HG03469 (cell line): ENCODE results near the gene KRTAP22-2.

Experiments
- ATAC-seq: cut with Tn5 transposase; IDR thresholded peaks from one replicate; pipeline ENCODE4 v1.9.1; 2021; ENCODE audit warnings: mild to moderate bottlenecking, moderate library complexity, moderate number of reproducible peaks; ENCODE audit not compliant: unreplicated experiment

Gene KRTAP22-2

GRCh38 chr21:30590297-30590696 is at the start of gene KRTAP22-2:
Gene KRTAP22-2 (minus strand): TSS chr21:30590397.
- ATAC-seq = no peak

DNA sequence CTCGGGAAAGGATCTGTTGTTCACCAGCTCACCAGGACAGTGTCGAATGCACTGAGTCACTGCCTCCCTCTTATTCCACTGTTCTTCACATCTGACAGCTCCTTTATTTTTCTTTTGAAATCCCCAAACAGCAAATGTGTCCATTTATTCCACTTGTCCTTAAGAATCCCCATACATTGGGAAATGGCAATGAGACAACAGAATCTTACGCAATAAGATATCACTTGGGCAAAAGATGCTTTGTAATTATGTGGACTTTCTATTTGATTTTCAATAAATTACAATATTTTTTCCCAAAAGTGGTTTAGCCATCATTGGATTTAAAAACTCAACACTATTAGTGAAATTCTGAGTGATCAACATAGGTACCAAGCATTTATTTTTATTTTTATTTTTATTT is 48.5 kb upstream of the KRTAP22-2 start:
- no peak for ATAC-seq

DNA sequence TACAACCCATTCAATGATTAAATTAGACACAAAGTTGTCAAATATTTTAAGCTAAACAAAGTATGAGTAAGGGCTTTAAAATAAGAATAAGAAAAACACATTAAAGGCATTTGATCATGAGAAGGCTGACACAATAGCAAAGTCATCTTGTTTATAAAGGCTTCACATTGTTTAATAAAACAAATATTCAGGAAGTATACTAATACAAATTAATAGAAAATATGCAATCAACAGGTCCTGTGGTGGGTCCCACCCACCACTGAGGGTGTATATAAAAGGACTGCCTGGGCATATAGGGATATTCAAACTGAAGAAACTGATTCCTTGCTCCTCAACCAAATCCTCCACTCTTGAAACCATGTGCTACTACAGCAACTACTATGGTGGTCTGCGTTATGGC is 44.7 kb upstream of the KRTAP22-2 start, which contains the start of gene KRTAP20-2:
Gene KRTAP20-2 (plus strand): TSS at position 301 of the 400 bp plus-strand sequence. CDS start 58 bp downstream, at position 359.
- ATAC-seq = no peak

- no peak for ATAC-seq
Measured at GRCh38 chr21:30629200-30629599, 39.0 kb upstream of the KRTAP22-2 start.

DNA sequence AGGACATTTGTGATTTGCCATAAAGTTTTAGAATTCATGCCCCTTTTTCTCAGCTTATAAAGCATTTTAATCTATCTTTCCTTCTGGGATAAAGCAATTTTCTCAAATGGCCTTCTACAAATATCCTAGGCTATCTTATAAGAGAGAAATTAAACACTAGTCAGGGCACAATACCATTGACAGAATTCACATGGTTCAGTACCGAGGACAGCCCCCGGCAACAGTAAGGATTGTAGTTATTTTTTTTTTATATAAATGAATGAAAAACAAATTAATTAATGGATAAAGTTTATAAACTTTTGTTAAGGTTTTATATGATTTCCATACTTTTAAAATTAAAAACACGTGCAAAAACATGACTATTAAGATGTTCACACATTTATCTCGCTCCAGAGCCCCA is 37.9 kb upstream of the KRTAP22-2 start:
- no peak for ATAC-seq

GRCh38 chr21:30625449-30626165 is 35.4 kb upstream of the KRTAP22-2 start:
- no peak for ATAC-seq

- no peak for ATAC-seq
Measured at GRCh38 chr21:30623362-30623761, 33.2 kb upstream of the KRTAP22-2 start.

- no peak for ATAC-seq
Measured at GRCh38 chr21:30620522-30620921, 30.3 kb upstream of the KRTAP22-2 start, which contains the start of gene KRTAP20-4. Gene KRTAP20-4 (plus strand): TSS chr21:30620627.

DNA sequence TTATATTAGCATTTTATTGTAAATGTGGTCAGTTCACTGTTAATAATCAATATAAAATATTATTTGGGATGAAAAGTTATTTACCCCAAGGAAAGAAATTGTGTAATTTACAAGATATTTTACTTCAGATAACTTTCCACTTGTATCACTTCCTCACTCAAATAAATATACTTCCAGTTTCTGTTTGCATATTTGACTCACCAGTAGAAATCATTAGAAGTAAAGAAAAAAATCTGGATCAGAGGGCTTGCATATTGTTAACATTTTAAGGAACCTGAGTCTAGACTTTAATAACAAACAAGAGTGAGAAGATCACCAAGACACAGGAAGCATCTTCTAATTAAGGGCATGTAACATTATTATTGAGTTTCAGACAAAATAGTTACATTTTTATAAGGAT is 29.9 kb upstream of the KRTAP22-2 start:
- ATAC-seq = no peak

DNA sequence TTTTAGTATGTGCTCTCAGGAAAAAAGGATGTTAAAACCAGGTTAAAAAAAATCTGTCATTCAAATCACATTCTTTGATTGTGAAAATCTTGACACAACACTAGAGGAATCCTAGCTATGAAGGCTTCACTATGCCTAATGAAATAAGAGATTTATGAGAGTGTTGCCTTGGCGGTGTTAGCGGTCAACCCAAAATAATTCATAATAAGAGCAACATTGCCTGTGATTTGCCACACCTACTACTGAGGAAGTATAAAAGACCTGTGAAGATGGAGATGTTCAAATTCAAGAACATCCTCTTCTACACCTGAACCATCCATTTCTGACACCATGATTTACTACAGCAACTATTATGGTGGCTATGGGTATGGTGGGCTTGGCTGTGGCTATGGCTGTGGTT is 25.9 kb upstream of the KRTAP22-2 start, which contains the start of gene KRTAP20-1:
Gene KRTAP20-1 (plus strand): TSS at position 301 of the 400 bp plus-strand sequence. CDS start 30 bp downstream, at position 331.
- no peak for ATAC-seq

GRCh38 chr21:30615199-30615598 is 25.0 kb upstream of the KRTAP22-2 start:
- no peak for ATAC-seq

- no peak for ATAC-seq
Measured at GRCh38 chr21:30613836-30614235, 23.6 kb upstream of the KRTAP22-2 start, which contains the start of gene KRTAP6-1. Gene KRTAP6-1 (minus strand): TSS chr21:30613930. CDS start chr21:30613904, 26 bp downstream.

DNA sequence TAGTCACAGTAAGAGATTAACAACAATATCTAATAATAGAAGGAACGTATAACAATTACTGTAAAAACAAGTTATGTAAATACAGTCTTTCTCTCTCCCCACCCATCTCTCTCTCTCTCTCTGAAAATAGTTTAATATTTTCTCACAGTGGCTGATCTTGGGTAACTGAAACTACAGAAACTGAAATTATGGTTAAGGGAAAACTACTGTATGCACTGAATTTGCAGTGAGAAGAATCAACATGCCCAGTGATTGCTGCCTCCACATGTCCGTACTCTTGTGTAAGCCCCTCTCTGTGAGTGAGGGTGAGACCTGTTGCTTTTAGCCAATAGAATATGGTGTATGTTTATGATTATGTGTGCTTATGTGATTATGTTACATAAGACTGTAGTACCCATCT is 21.9 kb upstream of the KRTAP22-2 start:
- no peak for ATAC-seq

DNA sequence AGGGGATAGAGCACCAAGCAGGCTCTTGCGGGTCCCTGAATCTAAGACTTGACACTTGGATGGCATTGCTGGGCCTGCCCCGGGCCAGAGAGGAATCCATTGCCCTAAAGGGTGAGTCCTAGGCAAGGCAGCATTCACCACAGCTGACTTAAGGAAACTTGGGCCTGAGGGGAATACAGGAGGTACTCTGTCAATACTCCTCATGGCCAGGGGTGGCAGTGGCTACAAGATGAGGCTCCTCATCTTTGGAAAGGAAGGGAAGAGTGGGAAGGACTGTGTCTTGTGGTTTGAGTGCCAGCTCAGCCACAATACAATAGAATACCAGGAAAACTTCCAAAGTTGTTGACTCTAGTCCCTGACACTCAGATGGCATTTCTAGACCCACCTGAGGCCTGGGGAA is 15.8 kb upstream of the KRTAP22-2 start:
- ATAC-seq = no peak

DNA sequence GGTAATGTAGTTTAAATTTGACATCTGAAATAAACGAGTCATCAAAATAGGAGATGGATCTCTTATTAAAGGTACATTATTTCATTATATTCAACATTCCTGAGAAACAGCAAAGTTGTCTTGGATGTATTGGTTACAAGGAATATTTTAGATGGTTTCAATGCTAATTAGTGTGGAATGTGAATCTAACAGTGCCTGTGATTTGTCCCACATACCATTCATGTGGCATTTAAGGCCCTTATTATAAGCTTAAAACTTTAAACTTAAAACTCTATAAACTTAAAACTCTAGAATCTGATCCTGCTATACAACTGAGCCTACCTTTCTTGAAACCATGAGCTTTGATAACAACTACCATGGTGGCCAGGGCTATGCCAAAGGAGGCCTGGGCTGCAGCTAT is 10.6 kb upstream of the KRTAP22-2 start, which contains the start of gene KRTAP22-1:
Gene KRTAP22-1 (plus strand): TSS at position 301 of the 400 bp plus-strand sequence.
- no peak for ATAC-seq

DNA sequence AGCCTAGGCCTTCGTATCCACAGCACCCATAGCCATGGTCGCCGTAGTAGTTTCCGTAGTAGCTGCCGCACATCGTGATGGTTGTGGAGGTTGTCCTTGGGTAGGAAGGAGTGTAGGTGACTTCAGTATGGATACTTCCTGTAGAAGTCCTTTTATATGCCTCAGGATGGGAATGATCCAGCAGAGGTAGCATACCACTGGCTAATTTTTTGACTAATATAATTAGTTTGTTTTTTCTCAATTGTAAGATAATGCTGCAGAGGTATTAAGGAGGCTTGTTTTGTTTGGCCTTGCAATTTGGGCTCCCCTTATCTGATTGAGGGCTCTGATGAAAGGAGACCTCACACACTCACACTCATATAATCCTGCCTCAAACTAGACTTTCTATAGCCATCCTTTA is 8.6 kb upstream of the KRTAP22-2 start, which contains the start of gene KRTAP6-2:
Gene KRTAP6-2 (minus strand): TSS at position 101 of the 400 bp plus-strand sequence. CDS start 28 bp downstream, at position 73.
- ATAC-seq = no peak

DNA sequence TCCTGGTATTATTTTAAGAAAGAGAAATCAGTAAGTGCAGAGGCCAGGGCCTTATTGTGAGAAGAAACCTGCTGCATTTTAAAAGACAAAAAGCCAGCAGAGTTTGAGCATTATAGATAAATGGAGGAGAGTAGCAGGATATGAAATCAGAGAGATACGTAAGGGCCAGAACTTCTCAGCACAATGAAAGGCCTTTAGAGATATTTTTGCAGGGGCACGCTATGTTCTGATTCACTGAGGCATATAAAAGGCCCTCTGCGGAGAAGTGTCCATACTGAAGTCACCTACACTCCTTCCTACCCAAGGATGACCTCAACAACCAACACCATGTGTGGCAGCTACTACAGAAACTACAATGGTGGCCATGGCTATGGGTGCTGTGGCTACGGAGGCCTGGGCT is 1.9 kb upstream of the KRTAP22-2 start, which contains the start of gene KRTAP6-3:
Gene KRTAP6-3 (plus strand): TSS at position 301 of the 400 bp plus-strand sequence. CDS start 6 bp downstream, at position 307.
- ATAC-seq = no peak

DNA sequence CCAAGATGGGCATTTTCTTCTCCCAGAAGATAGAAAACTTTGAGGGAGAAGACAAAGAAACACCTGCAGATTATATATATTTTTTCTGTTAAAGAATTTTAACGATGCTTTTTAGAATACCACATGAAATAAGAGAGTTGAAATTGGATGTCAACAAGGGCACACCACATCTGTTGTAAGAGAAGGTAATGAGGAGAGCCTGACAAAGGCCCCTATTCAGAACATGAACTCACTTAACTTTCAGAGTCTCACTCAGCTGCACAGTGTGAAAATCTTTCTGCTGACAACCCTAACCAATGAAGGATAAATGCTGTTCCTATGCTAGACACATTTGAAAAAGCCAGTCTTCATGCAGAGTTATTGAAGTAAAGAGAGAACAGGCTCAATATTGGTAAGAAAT is 7.3 kb downstream of the KRTAP22-2 start:
- no peak for ATAC-seq

DNA sequence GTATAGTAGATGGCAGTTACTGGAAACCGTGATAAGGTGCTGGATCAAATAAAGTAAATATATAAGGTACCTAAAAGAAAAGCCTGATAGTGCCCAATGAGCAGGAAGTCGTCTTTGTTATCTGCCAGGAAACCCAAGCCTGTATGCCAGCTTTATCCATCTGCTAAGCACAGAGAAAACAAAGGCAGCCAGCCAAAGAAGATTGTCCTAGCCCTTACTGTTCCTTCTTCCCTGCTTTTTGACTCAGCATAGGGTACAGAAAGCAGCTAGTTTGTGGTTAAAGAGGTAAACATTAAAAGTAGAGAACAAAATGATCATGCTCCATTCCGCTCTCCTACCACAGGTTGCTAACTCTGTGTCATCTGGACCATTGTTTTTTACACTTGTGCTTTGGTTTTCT is 10.1 kb downstream of the KRTAP22-2 start:
- ATAC-seq = no peak

GRCh38 chr21:30579346-30579745 is 10.9 kb downstream of the KRTAP22-2 start:
- ATAC-seq = no peak

- no peak for ATAC-seq
Measured at GRCh38 chr21:30577766-30578165, 12.4 kb downstream of the KRTAP22-2 start.

DNA sequence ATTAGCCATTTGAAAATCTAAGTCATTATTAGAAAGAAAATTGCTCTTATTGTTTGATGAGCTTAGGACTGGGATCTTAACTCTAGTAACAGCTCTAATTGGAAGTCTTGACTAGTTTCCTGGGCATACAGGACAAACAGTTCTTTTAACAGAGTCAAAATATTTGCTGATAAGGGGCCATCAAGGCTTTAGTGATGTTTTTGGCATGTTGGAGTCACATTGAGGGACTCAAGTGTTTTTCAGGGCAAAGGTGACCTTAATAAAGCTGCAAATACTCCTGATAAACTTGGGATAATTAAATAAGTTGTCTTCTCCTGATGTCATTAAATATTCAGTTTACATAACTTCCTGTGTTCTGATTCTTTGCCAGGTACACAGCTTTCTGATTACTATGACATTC is 22.6 kb downstream of the KRTAP22-2 start:
- ATAC-seq = no peak
